GM19468 (cell line): ENCODE data around the gene ACR.
"Not testable (repeated sequence)": the region's sequence is repeated elsewhere in the genome, so short reads cannot be mapped to it uniquely, and the experiment has no call there.

Source experiments
- ATAC-seq: cut with Tn5 transposase; IDR thresholded peaks from one replicate; pipeline ENCODE4 v1.9.1; 2021; ENCODE audit warnings: mild to moderate bottlenecking, moderate library complexity, moderate number of reproducible peaks; ENCODE audit not compliant: unreplicated experiment; ENCODE audit errors: extremely low read depth

The ACR gene

GRCh38 chr22:50730941-50731661 is 6.9 kb upstream of the ACR start:
- ATAC-seq, result no peak

GRCh38 chr22:50731811-50732624 is 6.0 kb upstream of the ACR start:
- no peak for ATAC-seq

GRCh38 chr22:50732681-50733080 is 5.3 kb upstream of the ACR start:
- no peak for ATAC-seq

GRCh38 chr22:50733521-50734342 is 4.3 kb upstream of the ACR start:
- ATAC-seq, result no peak

- ATAC-seq, result no peak
These were observed 3.6 kb upstream of the ACR start for GRCh38 chr22:50734343-50734771.

- ATAC-seq, result no peak
These were observed 2.8 kb upstream of the ACR start for GRCh38 chr22:50734986-50735738.

- no peak for ATAC-seq
These were observed 2.3 kb upstream of the ACR start for GRCh38 chr22:50735739-50736030.

- no peak for ATAC-seq
These were observed 734 bp downstream of the ACR start for GRCh38 chr22:50738649-50739227.

- ATAC-seq, result no peak
These were observed 1.3 kb downstream of the ACR start for GRCh38 chr22:50739279-50739691.

GRCh38 chr22:50739894-50740293 is 1.9 kb downstream of the ACR start:
- ATAC-seq, result no peak

- ATAC-seq, result not testable (repeated sequence)
These were observed 2.7 kb downstream of the ACR start for GRCh38 chr22:50740714-50741113.

- not testable (repeated sequence) for ATAC-seq
These were observed 6.4 kb downstream of the ACR start for GRCh38 chr22:50744424-50744823.

GRCh38 chr22:50747521-50747920 is 9.5 kb downstream of the ACR start:
- ATAC-seq, result not testable (repeated sequence)

GRCh38 chr22:50748630-50749029 is 10.6 kb downstream of the ACR start:
- ATAC-seq, result not testable (repeated sequence)

GRCh38 chr22:50749302-50750074 is 11.5 kb downstream of the ACR start:
- not testable (repeated sequence) for ATAC-seq

GRCh38 chr22:50755251-50755650 is 17.2 kb downstream of the ACR start:
- ATAC-seq, result not testable (repeated sequence)

GRCh38 chr22:50756406-50756805 is 18.4 kb downstream of the ACR start:
- ATAC-seq, result not testable (repeated sequence)

- not testable (repeated sequence) for ATAC-seq
These were observed 19.0 kb downstream of the ACR start for GRCh38 chr22:50756949-50757491.
